ENCODE results near the gene SLC38A8.

Gene SLC38A8

DNA sequence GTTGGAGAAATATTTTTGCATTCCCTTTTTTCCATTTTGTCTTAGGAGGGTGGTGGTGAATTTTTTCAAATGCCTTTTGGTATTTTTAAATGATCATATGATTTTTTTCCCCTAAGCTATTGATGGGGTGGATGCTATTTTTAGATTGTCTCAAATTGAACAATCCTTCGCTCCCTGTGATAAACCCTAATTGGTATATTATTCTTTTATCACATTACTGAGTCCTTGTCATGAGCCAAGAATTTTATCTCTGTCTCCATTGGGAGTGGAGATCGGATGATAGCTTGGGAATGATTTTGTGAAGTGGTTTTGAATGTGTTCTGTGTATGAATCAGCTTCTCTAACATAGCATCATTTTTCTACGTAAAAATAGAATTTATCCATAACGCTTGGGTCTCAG lies 59.1 kb downstream of the SLC38A8 start:
- TF ChIP-seq, protein P1, sequence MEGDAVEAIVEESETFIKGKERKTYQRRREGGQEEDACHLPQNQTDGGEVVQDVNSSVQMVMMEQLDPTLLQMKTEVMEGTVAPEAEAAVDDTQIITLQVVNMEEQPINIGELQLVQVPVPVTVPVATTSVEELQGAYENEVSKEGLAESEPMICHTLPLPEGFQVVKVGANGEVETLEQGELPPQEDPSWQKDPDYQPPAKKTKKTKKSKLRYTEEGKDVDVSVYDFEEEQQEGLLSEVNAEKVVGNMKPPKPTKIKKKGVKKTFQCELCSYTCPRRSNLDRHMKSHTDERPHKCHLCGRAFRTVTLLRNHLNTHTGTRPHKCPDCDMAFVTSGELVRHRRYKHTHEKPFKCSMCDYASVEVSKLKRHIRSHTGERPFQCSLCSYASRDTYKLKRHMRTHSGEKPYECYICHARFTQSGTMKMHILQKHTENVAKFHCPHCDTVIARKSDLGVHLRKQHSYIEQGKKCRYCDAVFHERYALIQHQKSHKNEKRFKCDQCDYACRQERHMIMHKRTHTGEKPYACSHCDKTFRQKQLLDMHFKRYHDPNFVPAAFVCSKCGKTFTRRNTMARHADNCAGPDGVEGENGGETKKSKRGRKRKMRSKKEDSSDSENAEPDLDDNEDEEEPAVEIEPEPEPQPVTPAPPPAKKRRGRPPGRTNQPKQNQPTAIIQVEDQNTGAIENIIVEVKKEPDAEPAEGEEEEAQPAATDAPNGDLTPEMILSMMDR (conservative IDR thresholded peaks at IDR 0.05) = no peak
- no peak for TF ChIP-seq ZFX (IDR thresholded peaks at IDR 0.05)
- no peak overlapping the region for H3K27ac ChIP-seq

DNA sequence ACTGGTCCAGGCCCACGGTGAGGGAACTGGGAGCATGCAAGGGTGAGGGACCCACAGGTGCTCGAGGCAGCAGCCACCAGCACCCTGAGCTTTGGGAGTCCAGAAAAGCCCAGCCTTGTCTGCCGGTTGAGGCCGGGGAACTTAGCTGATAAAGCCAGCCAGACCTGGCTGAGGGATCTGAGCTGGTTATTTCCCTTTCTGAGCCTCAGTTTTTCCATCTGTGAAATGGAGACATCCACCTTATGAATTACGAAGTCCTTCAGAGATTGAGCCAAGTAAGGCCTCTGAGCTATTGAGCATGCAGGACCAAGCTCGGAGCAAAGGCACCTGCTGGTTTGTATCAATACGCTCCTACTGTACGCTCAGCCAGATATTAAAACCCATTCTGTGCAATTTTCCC lies 60.8 kb downstream of the SLC38A8 start:
- H3K27ac ChIP-seq = no peak overlapping the region
- TF ChIP-seq, protein P1 (conservative IDR thresholded peaks at IDR 0.05) = no peak
- no peak for TF ChIP-seq ZFX (IDR thresholded peaks at IDR 0.05)

DNA sequence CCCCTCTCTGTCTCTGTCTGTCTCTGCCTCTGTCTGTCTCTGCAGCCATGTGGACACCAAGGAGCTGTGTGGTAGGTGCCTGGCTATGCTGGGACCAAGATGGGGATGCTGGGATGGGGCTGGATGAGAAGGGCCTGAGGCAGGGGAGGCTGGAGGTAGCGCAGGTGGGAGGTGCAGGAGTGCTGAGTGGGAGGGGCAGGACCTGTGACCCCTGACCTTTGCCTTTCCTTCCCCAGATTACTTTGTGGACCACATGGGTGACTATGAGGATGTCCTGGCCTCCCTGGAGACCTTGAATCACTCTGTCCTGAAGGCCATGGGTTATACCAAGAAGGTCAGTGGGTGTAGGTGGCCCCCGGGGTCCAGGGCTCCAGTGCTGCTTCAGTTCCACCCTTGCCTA lies 61.8 kb downstream of the SLC38A8 start:
- no peak overlapping the region for H3K27ac ChIP-seq
- no peak for TF ChIP-seq ZFX (IDR thresholded peaks at IDR 0.05)
- TF ChIP-seq, protein P1 (conservative IDR thresholded peaks at IDR 0.05) = no peak

DNA sequence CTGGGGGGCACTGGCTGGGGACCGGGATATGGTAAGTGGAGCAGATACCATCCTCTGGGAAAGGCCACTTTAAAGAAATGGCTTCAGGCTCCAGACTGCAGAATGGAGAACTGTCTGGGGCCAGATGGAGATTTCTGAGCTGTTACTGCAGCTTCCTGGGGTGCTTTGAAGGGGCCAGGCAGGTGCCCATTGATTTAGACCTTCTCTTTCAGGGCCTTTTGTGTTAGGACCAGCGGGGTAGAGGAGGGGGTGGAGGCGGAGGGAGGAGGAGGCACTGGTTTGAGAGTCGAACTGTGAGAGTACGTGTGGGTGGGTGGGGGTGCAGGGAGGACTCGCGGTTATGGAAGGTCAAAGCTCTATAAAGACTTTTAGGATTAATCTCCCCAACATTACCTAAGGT lies 63.2 kb downstream of the SLC38A8 start:
- H3K27ac ChIP-seq = no peak overlapping the region
- TF ChIP-seq, protein P1 (conservative IDR thresholded peaks at IDR 0.05) = no peak
- no peak for TF ChIP-seq ZFX (IDR thresholded peaks at IDR 0.05)

DNA sequence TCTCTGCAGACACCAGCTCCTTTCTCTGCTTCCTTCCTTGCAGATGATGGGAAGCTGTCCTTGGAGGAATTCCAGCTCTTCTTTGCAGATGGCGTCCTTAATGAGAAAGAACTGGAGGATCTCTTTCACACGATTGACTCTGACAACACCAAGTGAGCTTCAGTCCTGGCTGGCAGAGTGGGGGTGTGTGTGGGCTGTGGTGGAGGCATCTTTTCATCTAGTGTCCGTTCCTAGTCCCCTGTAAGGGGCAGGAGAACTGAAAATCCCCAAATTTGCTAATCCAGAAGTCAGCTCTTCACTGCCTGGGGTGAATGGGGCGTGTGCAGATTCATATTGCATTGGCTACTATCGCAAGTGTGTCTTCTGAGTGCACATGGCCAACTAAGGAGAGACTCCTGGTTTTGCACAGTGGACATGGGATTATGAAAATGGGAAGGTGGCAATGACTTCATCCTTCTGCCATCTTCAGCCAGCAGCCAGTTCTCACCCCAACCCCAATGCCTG lies 64.1 kb downstream of the SLC38A8 start:
- no peak for TF ChIP-seq ZFX (IDR thresholded peaks at IDR 0.05)
- TF ChIP-seq, protein P1 (conservative IDR thresholded peaks at IDR 0.05) = no peak
- no peak overlapping the region for H3K27ac ChIP-seq

DNA sequence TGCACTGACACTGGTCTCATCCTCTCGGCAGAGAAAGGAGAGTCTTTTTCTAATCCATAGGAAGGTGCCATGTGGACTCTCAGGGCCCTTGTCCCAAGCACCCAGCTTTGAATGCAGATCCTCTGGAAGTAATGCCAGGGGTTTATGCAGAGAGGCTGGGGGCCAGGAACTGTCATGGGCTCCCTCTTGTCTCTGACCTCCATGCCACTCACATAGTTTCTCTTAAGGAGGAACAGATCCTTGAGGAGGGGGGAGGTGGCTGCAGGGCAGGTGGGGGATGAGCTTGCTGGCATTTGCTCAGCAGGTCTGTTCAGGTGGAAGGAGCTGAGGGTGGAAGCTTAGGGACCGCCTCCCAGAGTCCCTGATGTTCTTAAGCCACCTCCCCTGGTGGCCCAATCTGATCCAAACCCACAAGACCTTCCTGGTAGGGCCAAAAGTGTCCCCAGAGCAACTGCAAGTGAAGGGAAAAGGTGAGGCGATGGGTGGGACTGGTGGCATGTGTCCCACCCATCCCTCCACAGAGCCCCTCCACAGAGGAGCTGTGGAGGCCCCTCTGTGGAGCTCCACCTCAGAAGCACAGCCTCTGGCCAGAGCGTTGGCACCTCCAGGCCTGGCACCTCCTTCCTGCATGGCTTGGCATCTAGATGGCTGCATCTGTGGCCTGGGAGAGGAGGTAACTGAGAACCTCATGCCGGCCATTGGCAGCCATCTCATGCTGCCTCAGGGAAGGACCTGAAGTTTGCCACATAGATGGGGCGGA lies 65.4 kb downstream of the SLC38A8 start:
- no peak for TF ChIP-seq ZFX (IDR thresholded peaks at IDR 0.05)
- TF ChIP-seq, protein P1 (conservative IDR thresholded peaks at IDR 0.05) = no peak
- H3K27ac ChIP-seq = no peak overlapping the region

DNA sequence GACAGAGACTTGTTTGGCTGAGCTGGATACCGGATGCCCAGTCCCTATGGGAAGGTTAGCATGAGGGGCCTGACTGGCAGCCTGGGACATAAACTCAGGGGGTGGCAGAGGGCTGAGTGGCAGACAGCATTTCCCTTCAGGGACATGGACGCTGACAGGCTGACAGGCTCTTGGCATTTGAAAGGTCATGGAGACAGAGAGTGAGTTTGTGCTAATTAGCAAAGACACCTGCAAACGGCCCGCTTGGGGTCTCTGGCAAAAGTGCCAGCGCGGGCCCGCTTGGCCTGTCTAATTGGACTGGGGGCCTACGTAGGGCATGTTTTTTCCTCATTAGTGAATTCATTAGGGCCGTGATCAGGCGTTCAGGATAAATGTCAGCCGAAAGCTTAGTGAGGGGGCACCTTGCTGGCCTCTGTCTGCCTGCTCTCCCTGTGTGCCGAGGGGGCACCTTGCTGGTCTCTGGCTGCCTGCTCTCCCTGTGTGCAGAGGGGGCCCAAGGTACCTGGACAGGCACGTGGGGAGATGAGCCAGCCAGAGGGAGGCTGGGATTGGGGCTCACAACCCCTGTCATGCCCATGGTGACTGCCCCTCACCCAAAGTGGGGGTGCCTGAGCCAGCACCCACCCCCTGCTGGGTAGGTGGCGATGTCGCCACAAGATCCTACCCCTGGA lies 66.9 kb downstream of the SLC38A8 start:
- TF ChIP-seq, protein P1 (conservative IDR thresholded peaks at IDR 0.05) = no peak
- no peak for TF ChIP-seq ZFX (IDR thresholded peaks at IDR 0.05)
- no peak overlapping the region for H3K27ac ChIP-seq
